Measurements from ENCODE around the gene ADM2. TPM values are rescaled to one million over a fixed set of nuclear protein-coding genes. Genes with fewer than 3 reads are reported as not detected.
A peak's percentile ranks its signal among the peaks of the same experiment; 100 is the strongest.

The ADM2 gene
- total RNA-seq, 1 donor from 2014 or later: 1.7 TPM

DNA sequence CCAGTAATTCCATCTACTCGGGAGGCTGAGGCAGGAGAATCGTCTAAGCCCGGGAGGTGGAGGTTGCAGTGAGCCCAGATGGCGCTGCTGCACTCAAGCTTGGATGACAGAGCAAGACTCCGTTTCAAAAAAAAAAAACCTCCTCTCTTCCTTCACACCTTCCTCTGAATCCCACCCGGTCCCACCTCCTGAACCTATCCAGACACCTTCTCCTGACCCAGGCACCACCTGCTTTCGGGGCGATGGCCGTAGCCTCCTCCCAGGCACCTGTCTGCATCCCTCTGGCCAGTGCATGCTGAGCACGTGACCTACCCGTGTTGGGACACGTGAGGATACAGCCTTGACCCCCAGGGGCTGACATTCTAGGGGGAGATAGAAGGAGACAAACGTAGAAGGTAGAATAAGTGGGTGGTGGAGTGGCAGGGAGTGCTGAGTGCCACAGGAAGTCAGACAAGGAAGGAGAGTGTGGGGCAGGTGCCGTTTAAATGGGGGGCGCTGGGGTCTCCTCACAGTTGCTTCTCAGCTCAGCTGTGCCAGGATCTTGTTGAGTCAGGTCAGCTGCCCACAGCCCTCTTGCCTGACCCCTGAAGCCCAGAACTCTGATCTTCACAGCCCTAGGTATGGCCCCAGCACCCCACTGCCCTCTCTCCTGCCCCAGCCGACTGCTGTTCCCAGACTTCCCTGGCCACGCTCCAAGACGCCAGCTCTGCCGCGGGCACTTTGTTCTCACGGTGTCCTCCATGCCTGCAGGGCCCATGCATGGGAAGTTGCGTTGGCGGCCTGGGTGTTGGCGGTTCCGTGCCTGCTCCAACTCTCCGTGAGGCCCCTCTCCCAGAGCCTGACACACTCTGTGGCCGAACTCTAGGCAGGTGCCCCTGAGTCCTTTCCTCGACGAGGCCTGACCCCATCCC, 4.1 kb downstream of the ADM2 start:
- TF ChIP-seq, protein P1, sequence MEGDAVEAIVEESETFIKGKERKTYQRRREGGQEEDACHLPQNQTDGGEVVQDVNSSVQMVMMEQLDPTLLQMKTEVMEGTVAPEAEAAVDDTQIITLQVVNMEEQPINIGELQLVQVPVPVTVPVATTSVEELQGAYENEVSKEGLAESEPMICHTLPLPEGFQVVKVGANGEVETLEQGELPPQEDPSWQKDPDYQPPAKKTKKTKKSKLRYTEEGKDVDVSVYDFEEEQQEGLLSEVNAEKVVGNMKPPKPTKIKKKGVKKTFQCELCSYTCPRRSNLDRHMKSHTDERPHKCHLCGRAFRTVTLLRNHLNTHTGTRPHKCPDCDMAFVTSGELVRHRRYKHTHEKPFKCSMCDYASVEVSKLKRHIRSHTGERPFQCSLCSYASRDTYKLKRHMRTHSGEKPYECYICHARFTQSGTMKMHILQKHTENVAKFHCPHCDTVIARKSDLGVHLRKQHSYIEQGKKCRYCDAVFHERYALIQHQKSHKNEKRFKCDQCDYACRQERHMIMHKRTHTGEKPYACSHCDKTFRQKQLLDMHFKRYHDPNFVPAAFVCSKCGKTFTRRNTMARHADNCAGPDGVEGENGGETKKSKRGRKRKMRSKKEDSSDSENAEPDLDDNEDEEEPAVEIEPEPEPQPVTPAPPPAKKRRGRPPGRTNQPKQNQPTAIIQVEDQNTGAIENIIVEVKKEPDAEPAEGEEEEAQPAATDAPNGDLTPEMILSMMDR (conservative IDR thresholded peaks at IDR 0.05): no peak
- no peak for DNase-seq (ENCODE audit: low read depth, low spot score)
- H3K4me3 Mint-ChIP-seq: no peak overlapping the region
- no peaks in the 10 kb centered on the region for H3K9me3 Mint-ChIP-seq
- no peaks in the 10 kb centered on the region for H3K36me3 Mint-ChIP-seq (ENCODE audit: low read depth)
- H3K27me3 Mint-ChIP-seq (ENCODE audit: low read depth): peaks cover 15% of the 10 kb centered on the region
- H3K4me1 Mint-ChIP-seq: no peaks in the 10 kb centered on the region
- H3K27ac Mint-ChIP-seq (ENCODE audit: unreplicated experiment): peak overlapping the region; percentile 22

DNA sequence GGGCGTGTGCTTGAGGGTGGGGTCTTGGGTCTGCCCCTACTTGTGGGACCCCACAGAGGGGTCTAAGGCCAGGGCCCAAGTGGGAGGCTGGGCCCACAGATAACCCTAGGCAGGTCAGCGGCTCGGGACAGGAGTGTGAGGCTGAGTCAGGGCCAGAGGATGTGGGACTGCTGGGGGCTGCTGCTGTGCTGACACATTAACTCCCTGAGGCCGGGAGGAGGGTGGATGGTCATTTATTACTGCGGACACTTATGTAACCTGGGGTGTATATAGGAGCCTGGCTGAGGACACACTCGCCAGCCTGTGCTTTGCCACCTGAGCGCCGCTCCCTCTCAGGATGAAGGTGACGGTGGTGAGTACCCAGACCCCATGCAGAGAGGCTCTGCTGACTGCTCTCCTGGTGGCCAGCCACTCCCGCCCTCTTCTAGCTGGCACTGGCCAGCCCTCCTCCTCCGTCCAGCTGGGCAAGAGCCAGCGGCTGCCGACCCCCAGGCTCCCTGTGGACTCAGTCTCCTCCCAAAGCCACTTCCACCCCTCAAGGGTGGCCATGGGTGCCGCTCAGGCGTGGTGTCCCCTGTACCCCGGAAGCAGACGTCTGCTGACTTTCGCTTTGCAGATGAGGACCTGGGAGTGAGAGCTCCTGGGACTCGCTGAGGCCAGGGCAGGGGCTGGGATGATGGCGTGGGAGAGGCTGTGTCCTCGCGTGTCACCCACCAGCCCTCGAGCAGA, 5.4 kb downstream of the ADM2 start, which contains the start of gene MIOX:
Gene MIOX, plus strand, starts transcription at position 299 of the 729 bp plus-strand sequence. Its CDS starts 39 bp downstream, at position 338.
- no peaks in the 10 kb centered on the region for H3K9me3 Mint-ChIP-seq
- H3K4me3 Mint-ChIP-seq: no peak within 1 kb of the TSS
- no peaks in the 10 kb centered on the region for H3K4me1 Mint-ChIP-seq
- H3K27me3 Mint-ChIP-seq (ENCODE audit: low read depth): peaks cover 10% of the 10 kb centered on the region
- peak within 1 kb of the TSS; percentile 22 for H3K27ac Mint-ChIP-seq (ENCODE audit: unreplicated experiment)
- TF ChIP-seq, protein P1 (conservative IDR thresholded peaks at IDR 0.05): no peak
- H3K36me3 Mint-ChIP-seq (ENCODE audit: low read depth): no peaks in the 10 kb centered on the region
- no peak for DNase-seq (ENCODE audit: low read depth, low spot score)

DNA sequence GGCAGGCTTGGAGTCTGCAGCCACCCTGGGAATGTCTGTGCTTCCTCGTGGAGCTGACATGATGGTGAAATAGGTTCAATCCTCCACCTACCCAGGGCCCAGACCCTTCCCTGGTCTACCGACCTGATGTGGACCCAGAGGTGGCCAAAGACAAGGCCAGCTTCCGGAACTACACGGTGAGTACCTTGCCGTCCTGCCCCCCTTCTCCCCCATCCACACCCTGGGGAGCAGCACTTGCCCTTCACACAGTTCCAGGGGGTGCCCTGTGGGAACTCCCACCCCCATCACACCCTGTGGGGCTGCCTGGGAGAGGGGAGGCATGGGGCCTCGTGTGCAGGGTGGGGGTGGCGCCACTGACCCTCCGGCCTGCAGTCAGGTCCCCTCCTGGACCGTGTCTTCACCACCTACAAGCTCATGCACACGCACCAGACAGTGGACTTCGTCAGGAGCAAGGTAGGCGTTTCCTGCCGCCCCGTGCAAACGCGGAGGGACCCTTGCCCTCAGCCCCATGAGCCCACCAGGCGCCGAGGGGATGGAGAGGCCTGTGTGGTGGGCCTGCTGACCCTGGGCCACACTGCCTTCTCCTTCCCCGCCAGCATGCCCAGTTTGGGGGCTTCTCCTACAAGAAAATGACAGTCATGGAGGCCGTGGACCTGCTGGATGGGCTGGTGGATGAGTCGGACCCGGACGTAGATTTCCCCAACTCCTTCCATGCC, 6.1 kb downstream of the ADM2 start:
- no peak overlapping the region for H3K4me3 Mint-ChIP-seq
- H3K27me3 Mint-ChIP-seq (ENCODE audit: low read depth): peaks cover 6% of the 10 kb centered on the region
- H3K9me3 Mint-ChIP-seq: no peaks in the 10 kb centered on the region
- DNase-seq (ENCODE audit: low read depth, low spot score): no peak
- H3K4me1 Mint-ChIP-seq: no peaks in the 10 kb centered on the region
- H3K36me3 Mint-ChIP-seq (ENCODE audit: low read depth): no peaks in the 10 kb centered on the region
- TF ChIP-seq, protein P1 (conservative IDR thresholded peaks at IDR 0.05): no peak
- H3K27ac Mint-ChIP-seq (ENCODE audit: unreplicated experiment): no peak overlapping the region

DNA sequence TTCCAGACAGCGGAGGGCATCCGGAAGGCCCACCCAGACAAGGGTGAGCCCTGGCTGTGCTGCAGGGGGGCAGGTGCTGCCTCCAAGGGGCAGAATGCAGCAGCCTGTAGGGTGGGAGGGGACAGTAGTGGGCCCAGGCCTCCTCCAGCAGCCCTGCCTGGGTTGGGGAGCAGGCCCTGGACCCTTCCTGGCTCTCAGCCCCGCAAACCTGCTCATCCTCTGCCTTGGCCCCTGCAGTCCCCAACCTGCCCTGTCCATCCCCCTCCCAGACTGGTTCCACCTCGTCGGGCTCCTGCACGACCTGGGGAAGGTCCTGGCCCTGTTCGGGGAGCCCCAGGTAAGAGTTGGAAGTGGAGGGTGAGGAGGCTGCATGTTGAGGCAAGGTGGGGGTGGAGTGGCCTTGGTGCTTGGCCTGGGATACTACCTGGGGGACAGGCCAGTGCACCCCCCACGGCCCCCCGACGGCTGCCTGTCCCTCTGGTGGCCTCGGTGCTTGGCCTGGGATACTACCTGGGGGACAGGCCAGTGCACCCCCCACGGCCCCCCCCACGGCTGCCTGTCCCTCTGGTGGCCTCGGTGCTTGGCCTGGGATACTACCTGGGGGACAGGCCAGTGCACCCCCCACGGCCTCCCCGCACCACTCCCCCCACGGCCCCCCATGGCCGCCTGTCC, 6.8 kb downstream of the ADM2 start:
- DNase-seq (ENCODE audit: low read depth, low spot score): no peak
- no peak overlapping the region for H3K27ac Mint-ChIP-seq (ENCODE audit: unreplicated experiment)

More for the DNA sequence above, 6.8 kb downstream of the ADM2 start:
- no peaks in the 10 kb centered on the region for H3K9me3 Mint-ChIP-seq
- TF ChIP-seq, protein P1 (conservative IDR thresholded peaks at IDR 0.05): no peak
- H3K36me3 Mint-ChIP-seq (ENCODE audit: low read depth): no peaks in the 10 kb centered on the region
- no peaks in the 10 kb centered on the region for H3K4me1 Mint-ChIP-seq
- H3K4me3 Mint-ChIP-seq: no peak overlapping the region
- H3K27me3 Mint-ChIP-seq (ENCODE audit: low read depth): peaks cover 4% of the 10 kb centered on the region

Data from neural crest cell (in vitro differentiated cells).